ENCODE results near the gene CERS6. TPM values are rescaled to one million over a fixed set of nuclear protein-coding genes. Genes with fewer than 3 reads are reported as not detected.
"Not testable (repeated sequence)": the region's sequence is repeated elsewhere in the genome, so short reads cannot be mapped to it uniquely, and the experiment has no call there.

Gene CERS6
- total RNA-seq, 1 experiment from 2014 or later, result 45.9 TPM

DNA sequence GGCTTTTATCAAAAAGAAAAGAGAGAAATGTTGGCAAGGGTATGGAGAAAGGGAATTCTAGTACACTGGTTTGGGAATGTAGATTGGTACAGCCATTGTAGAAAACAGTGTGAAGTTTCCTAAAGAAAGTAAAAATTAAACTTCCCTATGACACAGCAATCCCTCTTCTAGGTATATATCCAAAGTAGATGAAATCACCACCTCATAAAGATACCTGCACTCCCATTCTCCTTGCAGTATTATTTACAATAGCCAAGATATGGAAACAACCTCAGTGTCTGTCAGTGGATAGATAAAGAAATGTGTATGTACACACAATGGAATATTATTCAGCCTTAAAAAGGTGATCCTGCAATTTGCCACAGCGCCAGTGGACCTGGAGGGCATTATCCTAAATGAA, 199.1 kb downstream of the CERS6 start:
- Mint-ChIP-seq H3K27ac (ENCODE audit: unreplicated experiment) (no peak overlapping the region), H3K27me3 (ENCODE audit: unreplicated experiment) (no peaks in the 10 kb centered on the region), H3K9me3 (ENCODE audit: low read depth, unreplicated experiment) (no peaks in the 10 kb centered on the region), H3K4me3 (ENCODE audit: low read depth, unreplicated experiment) (no peak overlapping the region), H3K36me3 (ENCODE audit: insufficient read depth, unreplicated experiment) (no peaks in the 10 kb centered on the region), H3K4me1 (ENCODE audit: low read depth, unreplicated experiment) (peaks cover 3% of the 10 kb centered on the region)
- TF ChIP-seq, protein P1, sequence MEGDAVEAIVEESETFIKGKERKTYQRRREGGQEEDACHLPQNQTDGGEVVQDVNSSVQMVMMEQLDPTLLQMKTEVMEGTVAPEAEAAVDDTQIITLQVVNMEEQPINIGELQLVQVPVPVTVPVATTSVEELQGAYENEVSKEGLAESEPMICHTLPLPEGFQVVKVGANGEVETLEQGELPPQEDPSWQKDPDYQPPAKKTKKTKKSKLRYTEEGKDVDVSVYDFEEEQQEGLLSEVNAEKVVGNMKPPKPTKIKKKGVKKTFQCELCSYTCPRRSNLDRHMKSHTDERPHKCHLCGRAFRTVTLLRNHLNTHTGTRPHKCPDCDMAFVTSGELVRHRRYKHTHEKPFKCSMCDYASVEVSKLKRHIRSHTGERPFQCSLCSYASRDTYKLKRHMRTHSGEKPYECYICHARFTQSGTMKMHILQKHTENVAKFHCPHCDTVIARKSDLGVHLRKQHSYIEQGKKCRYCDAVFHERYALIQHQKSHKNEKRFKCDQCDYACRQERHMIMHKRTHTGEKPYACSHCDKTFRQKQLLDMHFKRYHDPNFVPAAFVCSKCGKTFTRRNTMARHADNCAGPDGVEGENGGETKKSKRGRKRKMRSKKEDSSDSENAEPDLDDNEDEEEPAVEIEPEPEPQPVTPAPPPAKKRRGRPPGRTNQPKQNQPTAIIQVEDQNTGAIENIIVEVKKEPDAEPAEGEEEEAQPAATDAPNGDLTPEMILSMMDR (IDR thresholded peaks at IDR 0.05; ENCODE audit: unreplicated experiment), result no peak
- intact Hi-C loops (cut with micrococcal nuclease; ENCODE audit: unreplicated experiment), result no loop called here
- BruUV-seq (replicated peaks), result no TSS peak
- no peak for DNase-seq
- CTCF ChIA-PET, result no interaction called here

DNA sequence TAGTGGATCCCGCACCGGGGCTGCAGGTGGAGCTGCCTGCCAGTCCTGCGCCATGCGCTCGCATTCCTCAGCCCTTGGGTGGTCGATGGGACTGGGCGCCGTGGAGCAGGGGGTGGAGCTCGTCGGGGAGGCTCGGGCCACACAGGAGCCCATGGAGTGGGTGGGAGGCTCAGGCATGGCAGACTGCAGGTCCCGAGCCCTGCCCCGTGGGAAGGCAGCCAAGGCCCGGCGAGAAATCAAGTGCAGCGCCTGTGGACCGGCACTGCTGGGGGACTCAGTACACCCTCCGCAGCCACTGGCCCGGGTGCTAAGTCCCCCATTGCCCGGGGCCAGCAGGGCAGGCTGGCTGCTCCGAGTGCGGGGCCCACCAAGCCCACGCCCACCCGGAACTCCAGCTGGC, 201.3 kb downstream of the CERS6 start:
- DNase-seq; H3K4me1 Mint-ChIP-seq (ENCODE audit: low read depth, unreplicated experiment); H3K27ac Mint-ChIP-seq (ENCODE audit: unreplicated experiment); CTCF ChIA-PET; H3K4me3 Mint-ChIP-seq (ENCODE audit: low read depth, unreplicated experiment); BruUV-seq (replicated peaks); H3K36me3 Mint-ChIP-seq (ENCODE audit: insufficient read depth, unreplicated experiment); intact Hi-C loops (cut with micrococcal nuclease; ENCODE audit: unreplicated experiment); H3K9me3 Mint-ChIP-seq (ENCODE audit: low read depth, unreplicated experiment); H3K27me3 Mint-ChIP-seq (ENCODE audit: unreplicated experiment): not testable (repeated sequence)

- Mint-ChIP-seq H3K36me3 (ENCODE audit: insufficient read depth, unreplicated experiment) (no peaks in the 10 kb centered on the region), H3K27ac (ENCODE audit: unreplicated experiment) (no peak overlapping the region), H3K4me1 (ENCODE audit: low read depth, unreplicated experiment) (peaks cover 7% of the 10 kb centered on the region), H3K9me3 (ENCODE audit: low read depth, unreplicated experiment) (no peaks in the 10 kb centered on the region), H3K4me3 (ENCODE audit: low read depth, unreplicated experiment) (no peak overlapping the region), H3K27me3 (ENCODE audit: unreplicated experiment) (no peaks in the 10 kb centered on the region)
- intact Hi-C loops (cut with micrococcal nuclease; ENCODE audit: unreplicated experiment), result no loop called here
- CTCF ChIA-PET, result no interaction called here
- TF ChIP-seq, protein P1 (IDR thresholded peaks at IDR 0.05; ENCODE audit: unreplicated experiment), result no peak
- DNase-seq, result no peak
- BruUV-seq (replicated peaks), result no TSS peak
These were observed 202.6 kb downstream of the CERS6 start for GRCh38 chr2:168658706-168659105.

GRCh38 chr2:168660870-168661862, 205.1 kb downstream of the CERS6 start:
- TF ChIP-seq, protein P1 (IDR thresholded peaks at IDR 0.05; ENCODE audit: unreplicated experiment), result no peak
- CTCF ChIA-PET, result no interaction called here
- no peak overlapping the region for H3K27ac Mint-ChIP-seq (ENCODE audit: unreplicated experiment)
- no peaks in the 10 kb centered on the region for H3K36me3 Mint-ChIP-seq (ENCODE audit: insufficient read depth, unreplicated experiment)
- no peaks in the 10 kb centered on the region for H3K9me3 Mint-ChIP-seq (ENCODE audit: low read depth, unreplicated experiment)
- intact Hi-C loops (cut with micrococcal nuclease; ENCODE audit: unreplicated experiment), result no loop called here
- H3K4me1 Mint-ChIP-seq (ENCODE audit: low read depth, unreplicated experiment), result peaks cover 7% of the 10 kb centered on the region
- H3K27me3 Mint-ChIP-seq (ENCODE audit: unreplicated experiment), result no peaks in the 10 kb centered on the region
- BruUV-seq (replicated peaks), result no TSS peak
- H3K4me3 Mint-ChIP-seq (ENCODE audit: low read depth, unreplicated experiment), result no peak overlapping the region
- no peak for DNase-seq

DNA sequence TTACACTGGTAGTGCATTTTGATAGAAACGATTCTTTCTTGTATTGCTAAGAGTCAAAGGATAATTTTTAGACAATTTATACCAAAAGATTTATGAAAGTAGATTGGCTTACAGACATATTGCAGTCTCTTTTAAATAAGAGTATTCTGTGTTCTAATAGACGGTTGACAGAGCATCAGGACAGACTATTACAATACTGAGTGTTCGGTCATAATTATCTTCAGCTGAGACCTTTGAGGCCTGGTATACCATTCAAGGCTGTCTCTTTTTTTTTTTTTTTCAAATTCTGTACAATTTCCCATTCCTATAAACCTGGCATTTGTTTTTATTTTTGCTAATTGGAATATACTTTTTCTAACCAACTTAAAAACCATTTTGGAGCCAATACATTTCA, 205.8 kb downstream of the CERS6 start:
- Mint-ChIP-seq H3K36me3 (ENCODE audit: insufficient read depth, unreplicated experiment) (no peaks in the 10 kb centered on the region), H3K4me3 (ENCODE audit: low read depth, unreplicated experiment) (no peak overlapping the region), H3K4me1 (ENCODE audit: low read depth, unreplicated experiment) (peaks cover 7% of the 10 kb centered on the region), H3K27ac (ENCODE audit: unreplicated experiment) (no peak overlapping the region), H3K9me3 (ENCODE audit: low read depth, unreplicated experiment) (no peaks in the 10 kb centered on the region), H3K27me3 (ENCODE audit: unreplicated experiment) (no peaks in the 10 kb centered on the region)
- intact Hi-C loops (cut with micrococcal nuclease; ENCODE audit: unreplicated experiment), result no loop called here
- DNase-seq, result no peak
- TF ChIP-seq, protein P1 (IDR thresholded peaks at IDR 0.05; ENCODE audit: unreplicated experiment), result no peak
- CTCF ChIA-PET, result no interaction called here
- no TSS peak for BruUV-seq (replicated peaks)
